ENCODE measurements around the gene FUZ.

DNA sequence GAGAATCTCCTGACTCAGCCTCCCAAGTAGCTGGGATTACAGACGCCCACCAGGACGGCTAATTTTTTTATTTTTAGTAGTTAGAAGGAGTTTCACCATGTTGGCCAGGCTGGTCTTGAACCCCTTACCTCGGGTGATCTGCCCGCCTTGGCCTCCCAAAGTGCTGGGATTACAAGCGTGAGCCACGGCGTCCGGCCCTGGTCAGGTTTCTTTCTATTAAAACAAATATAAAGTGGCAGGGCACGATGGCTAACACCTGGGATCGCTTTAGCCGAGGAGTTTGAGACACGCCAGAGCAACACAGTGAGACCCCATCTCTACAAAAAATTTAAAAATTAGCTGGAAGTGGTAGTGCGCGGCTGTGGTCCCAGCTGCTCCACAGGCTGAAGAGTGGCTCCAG is 3.5 kb upstream of the FUZ start:
- TF ChIP-seq, protein P1, sequence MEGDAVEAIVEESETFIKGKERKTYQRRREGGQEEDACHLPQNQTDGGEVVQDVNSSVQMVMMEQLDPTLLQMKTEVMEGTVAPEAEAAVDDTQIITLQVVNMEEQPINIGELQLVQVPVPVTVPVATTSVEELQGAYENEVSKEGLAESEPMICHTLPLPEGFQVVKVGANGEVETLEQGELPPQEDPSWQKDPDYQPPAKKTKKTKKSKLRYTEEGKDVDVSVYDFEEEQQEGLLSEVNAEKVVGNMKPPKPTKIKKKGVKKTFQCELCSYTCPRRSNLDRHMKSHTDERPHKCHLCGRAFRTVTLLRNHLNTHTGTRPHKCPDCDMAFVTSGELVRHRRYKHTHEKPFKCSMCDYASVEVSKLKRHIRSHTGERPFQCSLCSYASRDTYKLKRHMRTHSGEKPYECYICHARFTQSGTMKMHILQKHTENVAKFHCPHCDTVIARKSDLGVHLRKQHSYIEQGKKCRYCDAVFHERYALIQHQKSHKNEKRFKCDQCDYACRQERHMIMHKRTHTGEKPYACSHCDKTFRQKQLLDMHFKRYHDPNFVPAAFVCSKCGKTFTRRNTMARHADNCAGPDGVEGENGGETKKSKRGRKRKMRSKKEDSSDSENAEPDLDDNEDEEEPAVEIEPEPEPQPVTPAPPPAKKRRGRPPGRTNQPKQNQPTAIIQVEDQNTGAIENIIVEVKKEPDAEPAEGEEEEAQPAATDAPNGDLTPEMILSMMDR (IDR thresholded peaks at IDR 0.05): no peak
- TF ChIP-seq POLR2A (IDR thresholded peaks at IDR 0.05): no peak
- no peak for TF ChIP-seq EP300 (IDR thresholded peaks at IDR 0.05)
